ENCODE data around the gene TRAIP.

DNA sequence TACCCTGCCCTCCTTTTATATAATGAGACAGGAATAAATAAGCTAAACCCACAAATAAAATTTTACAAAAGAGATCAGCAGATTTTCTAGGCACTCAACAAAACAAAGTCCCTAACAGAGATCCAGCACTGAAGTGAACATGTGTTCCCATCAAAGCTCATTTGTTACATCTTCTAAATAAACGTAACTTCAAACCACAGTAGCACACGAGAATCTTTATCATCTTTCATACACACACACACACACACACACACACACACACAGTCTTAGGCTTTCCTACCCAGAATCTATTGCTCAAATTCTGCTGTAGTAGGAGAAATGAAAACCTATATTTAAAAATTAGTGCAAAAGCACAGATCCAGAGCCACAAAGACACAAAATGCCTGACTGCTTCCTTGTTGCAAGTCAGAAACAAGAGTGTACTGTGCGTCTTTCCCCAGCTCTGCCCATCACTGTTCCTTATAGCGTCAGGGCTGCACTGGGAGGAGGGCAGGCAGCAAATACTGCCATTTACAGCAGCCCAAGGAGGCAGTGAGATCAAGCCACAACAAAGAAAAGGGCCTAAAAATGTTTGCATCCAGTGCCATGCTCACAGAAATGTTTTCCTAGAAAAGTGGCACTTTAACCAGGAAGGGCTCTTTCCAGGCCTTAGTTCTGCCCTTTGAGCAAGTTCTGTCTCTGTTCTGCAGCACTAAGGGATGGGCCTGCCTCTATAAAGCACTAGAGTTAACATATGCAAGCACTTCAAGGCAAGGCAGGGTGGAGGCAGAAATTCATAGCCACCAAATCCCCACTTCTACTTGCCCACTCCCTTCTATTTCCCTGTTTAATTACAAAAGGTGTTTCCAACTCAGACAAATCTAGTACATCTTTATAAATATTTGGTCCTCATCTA lies 76.0 kb downstream of the TRAIP start:
- TF ChIP-seq, protein P1, sequence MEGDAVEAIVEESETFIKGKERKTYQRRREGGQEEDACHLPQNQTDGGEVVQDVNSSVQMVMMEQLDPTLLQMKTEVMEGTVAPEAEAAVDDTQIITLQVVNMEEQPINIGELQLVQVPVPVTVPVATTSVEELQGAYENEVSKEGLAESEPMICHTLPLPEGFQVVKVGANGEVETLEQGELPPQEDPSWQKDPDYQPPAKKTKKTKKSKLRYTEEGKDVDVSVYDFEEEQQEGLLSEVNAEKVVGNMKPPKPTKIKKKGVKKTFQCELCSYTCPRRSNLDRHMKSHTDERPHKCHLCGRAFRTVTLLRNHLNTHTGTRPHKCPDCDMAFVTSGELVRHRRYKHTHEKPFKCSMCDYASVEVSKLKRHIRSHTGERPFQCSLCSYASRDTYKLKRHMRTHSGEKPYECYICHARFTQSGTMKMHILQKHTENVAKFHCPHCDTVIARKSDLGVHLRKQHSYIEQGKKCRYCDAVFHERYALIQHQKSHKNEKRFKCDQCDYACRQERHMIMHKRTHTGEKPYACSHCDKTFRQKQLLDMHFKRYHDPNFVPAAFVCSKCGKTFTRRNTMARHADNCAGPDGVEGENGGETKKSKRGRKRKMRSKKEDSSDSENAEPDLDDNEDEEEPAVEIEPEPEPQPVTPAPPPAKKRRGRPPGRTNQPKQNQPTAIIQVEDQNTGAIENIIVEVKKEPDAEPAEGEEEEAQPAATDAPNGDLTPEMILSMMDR (IDR thresholded peaks at IDR 0.05; ENCODE audit: low read depth, low read length) = no peak
- no peak for TF ChIP-seq EZH2phosphoT487 (IDR thresholded peaks at IDR 0.05; ENCODE audit: low read depth)
